Endothelial cell of hepatic sinusoid (primary cell): Measurements from ENCODE around the gene TPRA1.

Experiments used
- in situ Hi-C: cut with HindIII; loops from 2 replicates; pipeline ENCODE4 v1.10.0; 2017; ENCODE audit warnings: low sequenced_read_pairs

The TPRA1 gene

GRCh38 chr3:127595303-127595702 lies 4.8 kb upstream of the TPRA1 start:
- in situ Hi-C loops, result no loop called here

- in situ Hi-C loops, result no loop called here
Observed at GRCh38 chr3:127593178-127593577, 2.6 kb upstream of the TPRA1 start.

- in situ Hi-C loops, result no loop called here
Observed at GRCh38 chr3:127590282-127590592, 296 bp downstream of the TPRA1 start.

GRCh38 chr3:127589600-127590281 lies 792 bp downstream of the TPRA1 start:
- in situ Hi-C loops, result no loop called here

GRCh38 chr3:127588806-127589577 lies 1.5 kb downstream of the TPRA1 start:
- in situ Hi-C loops, result no loop called here

- in situ Hi-C loops, result no loop called here
Observed at GRCh38 chr3:127587876-127588275, 2.7 kb downstream of the TPRA1 start.

GRCh38 chr3:127585813-127586413 lies 4.6 kb downstream of the TPRA1 start:
- in situ Hi-C loops, result no loop called here

GRCh38 chr3:127585163-127585812 lies 5.2 kb downstream of the TPRA1 start:
- in situ Hi-C loops, result no loop called here

- in situ Hi-C loops, result no loop called here
Observed at GRCh38 chr3:127584734-127585133, 5.8 kb downstream of the TPRA1 start.

- in situ Hi-C loops, result no loop called here
Observed at GRCh38 chr3:127580327-127581060, 10.0 kb downstream of the TPRA1 start.

GRCh38 chr3:127578802-127579201 lies 11.7 kb downstream of the TPRA1 start:
- in situ Hi-C loops, result no loop called here

GRCh38 chr3:127578168-127578567 lies 12.4 kb downstream of the TPRA1 start:
- in situ Hi-C loops, result no loop called here

GRCh38 chr3:127577448-127577847 lies 13.1 kb downstream of the TPRA1 start:
- in situ Hi-C loops, result no loop called here

GRCh38 chr3:127574880-127575878 lies 15.4 kb downstream of the TPRA1 start:
- in situ Hi-C loops, result no loop called here

GRCh38 chr3:127573912-127574311 lies 16.6 kb downstream of the TPRA1 start:
- in situ Hi-C loops, result no loop called here

- in situ Hi-C loops, result no loop called here
Observed at GRCh38 chr3:127573401-127573800, 17.1 kb downstream of the TPRA1 start.

- in situ Hi-C loops, result no loop called here
Observed at GRCh38 chr3:127572735-127573134, 17.8 kb downstream of the TPRA1 start.

- in situ Hi-C loops, result no loop called here
Observed at GRCh38 chr3:127572186-127572585, 18.3 kb downstream of the TPRA1 start.

GRCh38 chr3:127570520-127570919 lies 20.0 kb downstream of the TPRA1 start:
- in situ Hi-C loops, result no loop called here

GRCh38 chr3:127569160-127569559 lies 21.4 kb downstream of the TPRA1 start:
- in situ Hi-C loops, result no loop called here
